ENCODE measurements around the gene MAGI2.

DNA sequence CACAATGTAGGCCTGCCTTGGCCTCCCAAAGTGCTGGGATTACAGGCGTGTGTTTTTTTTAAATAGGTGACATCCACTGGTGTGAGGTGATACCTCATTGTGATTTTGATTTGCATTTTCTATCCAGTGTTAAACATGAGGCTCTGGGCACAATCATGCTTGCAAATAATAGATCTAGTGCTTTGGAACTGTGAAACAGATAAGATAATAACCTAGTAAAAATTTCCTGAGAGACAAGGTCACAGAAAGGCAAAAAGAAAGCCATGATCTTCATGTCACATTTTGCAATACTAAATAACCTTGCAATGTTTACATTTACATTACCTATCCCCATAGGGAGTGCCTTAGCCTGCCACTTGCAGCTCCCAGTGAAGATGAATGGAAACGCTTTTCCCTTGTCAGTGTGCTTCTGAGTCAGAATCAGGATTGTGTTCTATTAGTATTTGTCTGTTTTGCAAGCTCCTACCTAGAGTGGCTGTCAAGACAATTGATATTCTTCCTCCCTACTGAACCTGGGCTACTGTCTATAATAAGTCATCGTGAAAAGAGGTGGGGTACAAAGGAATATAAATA lies 1398.4 kb downstream of the MAGI2 start:
- TF ChIP-seq, protein P1, sequence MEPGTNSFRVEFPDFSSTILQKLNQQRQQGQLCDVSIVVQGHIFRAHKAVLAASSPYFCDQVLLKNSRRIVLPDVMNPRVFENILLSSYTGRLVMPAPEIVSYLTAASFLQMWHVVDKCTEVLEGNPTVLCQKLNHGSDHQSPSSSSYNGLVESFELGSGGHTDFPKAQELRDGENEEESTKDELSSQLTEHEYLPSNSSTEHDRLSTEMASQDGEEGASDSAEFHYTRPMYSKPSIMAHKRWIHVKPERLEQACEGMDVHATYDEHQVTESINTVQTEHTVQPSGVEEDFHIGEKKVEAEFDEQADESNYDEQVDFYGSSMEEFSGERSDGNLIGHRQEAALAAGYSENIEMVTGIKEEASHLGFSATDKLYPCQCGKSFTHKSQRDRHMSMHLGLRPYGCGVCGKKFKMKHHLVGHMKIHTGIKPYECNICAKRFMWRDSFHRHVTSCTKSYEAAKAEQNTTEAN (CRISPR knock-in tag; conservative IDR thresholded peaks at IDR 0.05): no peak
- TF ChIP-seq SP1 (IDR thresholded peaks at IDR 0.05): no peak
- TF ChIP-seq SP1 (CRISPR knock-in tag; IDR thresholded peaks at IDR 0.05): no peak
- no peak for TF ChIP-seq GTF2F1 (IDR thresholded peaks at IDR 0.05; ENCODE audit: low read length)
- TF ChIP-seq ZNF549 (CRISPR knock-in tag; IDR thresholded peaks at IDR 0.05): no peak
- TF ChIP-seq, protein P2, sequence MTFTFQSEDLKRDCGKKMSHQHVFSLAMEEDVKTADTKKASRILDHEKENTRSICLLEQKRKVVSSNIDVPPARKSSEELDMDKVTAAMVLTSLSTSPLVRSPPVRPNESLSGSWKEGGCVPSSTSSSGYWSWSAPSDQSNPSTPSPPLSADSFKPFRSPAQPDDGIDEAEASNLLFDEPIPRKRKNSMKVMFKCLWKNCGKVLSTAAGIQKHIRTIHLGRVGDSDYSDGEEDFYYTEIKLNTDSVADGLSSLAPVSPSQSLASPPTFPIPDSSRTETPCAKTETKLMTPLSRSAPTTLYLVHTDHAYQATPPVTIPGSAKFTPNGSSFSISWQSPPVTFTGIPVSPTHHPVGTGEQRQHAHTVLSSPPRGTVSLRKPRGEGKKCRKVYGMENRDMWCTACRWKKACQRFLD (CRISPR knock-in tag; IDR thresholded peaks at IDR 0.05; ENCODE audit: borderline replicate concordance): no peak
- no peak for TF ChIP-seq DR1 (CRISPR knock-in tag; IDR thresholded peaks at IDR 0.05)
- TF ChIP-seq, protein P3, sequence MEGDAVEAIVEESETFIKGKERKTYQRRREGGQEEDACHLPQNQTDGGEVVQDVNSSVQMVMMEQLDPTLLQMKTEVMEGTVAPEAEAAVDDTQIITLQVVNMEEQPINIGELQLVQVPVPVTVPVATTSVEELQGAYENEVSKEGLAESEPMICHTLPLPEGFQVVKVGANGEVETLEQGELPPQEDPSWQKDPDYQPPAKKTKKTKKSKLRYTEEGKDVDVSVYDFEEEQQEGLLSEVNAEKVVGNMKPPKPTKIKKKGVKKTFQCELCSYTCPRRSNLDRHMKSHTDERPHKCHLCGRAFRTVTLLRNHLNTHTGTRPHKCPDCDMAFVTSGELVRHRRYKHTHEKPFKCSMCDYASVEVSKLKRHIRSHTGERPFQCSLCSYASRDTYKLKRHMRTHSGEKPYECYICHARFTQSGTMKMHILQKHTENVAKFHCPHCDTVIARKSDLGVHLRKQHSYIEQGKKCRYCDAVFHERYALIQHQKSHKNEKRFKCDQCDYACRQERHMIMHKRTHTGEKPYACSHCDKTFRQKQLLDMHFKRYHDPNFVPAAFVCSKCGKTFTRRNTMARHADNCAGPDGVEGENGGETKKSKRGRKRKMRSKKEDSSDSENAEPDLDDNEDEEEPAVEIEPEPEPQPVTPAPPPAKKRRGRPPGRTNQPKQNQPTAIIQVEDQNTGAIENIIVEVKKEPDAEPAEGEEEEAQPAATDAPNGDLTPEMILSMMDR (CRISPR knock-in tag; IDR thresholded peaks at IDR 0.05): no peak
- TF ChIP-seq FOXM1 (CRISPR knock-in tag; IDR thresholded peaks at IDR 0.05): no peak
